Gastrocnemius medialis (tissue), 4 donors: ENCODE results near the gene GALNTL6.

Experiments used
- POLR2A ChIP-seq, 2 donors: fragments of 450-650 bp; IDR thresholded peaks; one replicate each; pipeline ENCODE4 v1.6.1; 2017; ENCODE audit warnings: antibody characterized with exemption in 2 of 2, mild to moderate bottlenecking in 2 of 2, moderate library complexity in 2 of 2
- TF ChIP-seq, protein P1 (sequence below), 5 experiments: fragments of 450-650 bp in 3 of 5; fragments of 200-600 bp in 2 of 5; sonication (generic) in 2 of 5; IDR thresholded peaks in 4 of 5; conservative IDR thresholded peaks in 1 of 5; 1 replicate in 4 of 5; 2 replicates in 1 of 5; pipeline ENCODE4 v1.5.1; 2016 to 2019; ENCODE audit warnings: antibody characterized with exemption in 5 of 5, mild to moderate bottlenecking in 3 of 5, moderate library complexity in 3 of 5

DNA sequence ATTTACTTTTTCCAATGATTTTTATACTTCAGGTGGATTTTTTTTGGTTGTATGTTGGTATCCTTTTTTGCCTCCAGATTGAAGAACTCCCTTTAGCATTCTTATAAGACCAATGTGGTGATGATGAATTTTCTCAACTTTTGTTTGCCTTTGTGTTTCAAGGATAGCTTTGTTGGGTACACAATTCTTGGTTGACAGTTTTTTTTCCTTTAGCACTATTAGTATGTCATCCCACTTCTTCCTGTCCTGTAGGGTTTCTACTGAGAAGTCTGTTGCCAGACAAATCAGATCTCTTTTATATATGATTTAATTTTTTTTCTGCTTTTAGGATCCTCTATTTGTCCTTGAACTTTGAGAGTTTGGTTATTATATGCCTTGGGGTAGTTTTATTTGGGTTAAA is 892.4 kb downstream of the GALNTL6 start:
- TF ChIP-seq, protein P1, sequence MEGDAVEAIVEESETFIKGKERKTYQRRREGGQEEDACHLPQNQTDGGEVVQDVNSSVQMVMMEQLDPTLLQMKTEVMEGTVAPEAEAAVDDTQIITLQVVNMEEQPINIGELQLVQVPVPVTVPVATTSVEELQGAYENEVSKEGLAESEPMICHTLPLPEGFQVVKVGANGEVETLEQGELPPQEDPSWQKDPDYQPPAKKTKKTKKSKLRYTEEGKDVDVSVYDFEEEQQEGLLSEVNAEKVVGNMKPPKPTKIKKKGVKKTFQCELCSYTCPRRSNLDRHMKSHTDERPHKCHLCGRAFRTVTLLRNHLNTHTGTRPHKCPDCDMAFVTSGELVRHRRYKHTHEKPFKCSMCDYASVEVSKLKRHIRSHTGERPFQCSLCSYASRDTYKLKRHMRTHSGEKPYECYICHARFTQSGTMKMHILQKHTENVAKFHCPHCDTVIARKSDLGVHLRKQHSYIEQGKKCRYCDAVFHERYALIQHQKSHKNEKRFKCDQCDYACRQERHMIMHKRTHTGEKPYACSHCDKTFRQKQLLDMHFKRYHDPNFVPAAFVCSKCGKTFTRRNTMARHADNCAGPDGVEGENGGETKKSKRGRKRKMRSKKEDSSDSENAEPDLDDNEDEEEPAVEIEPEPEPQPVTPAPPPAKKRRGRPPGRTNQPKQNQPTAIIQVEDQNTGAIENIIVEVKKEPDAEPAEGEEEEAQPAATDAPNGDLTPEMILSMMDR (IDR thresholded peaks at IDR 0.05 in 4 of 5, conservative IDR thresholded peaks at IDR 0.05 in 1 of 5): no peak
- no peak for TF ChIP-seq POLR2A (IDR thresholded peaks at IDR 0.05)
